HG03045 (cell line): ENCODE results near the gene SCFD2.
"Not testable (repeated sequence)": the region's sequence is repeated elsewhere in the genome, so short reads cannot be mapped to it uniquely, and the experiment has no call there.

Experiments used
- ATAC-seq: cut with Tn5 transposase; IDR thresholded peaks from one replicate; pipeline ENCODE4 v1.9.1; 2021; ENCODE audit warnings: mild to moderate bottlenecking, moderate library complexity; ENCODE audit not compliant: unreplicated experiment

The SCFD2 gene

GRCh38 chr4:52996261-52997131, 369.4 kb downstream of the SCFD2 start:
- no peak for ATAC-seq

GRCh38 chr4:52995360-52996030, 370.4 kb downstream of the SCFD2 start:
- ATAC-seq = no peak

GRCh38 chr4:52994567-52994966, 371.3 kb downstream of the SCFD2 start:
- no peak for ATAC-seq

GRCh38 chr4:52993771-52994170, 372.1 kb downstream of the SCFD2 start:
- no peak for ATAC-seq

- not testable (repeated sequence) for ATAC-seq
Measured at GRCh38 chr4:52992551-52992950, 373.3 kb downstream of the SCFD2 start.

GRCh38 chr4:52991472-52991871, 374.4 kb downstream of the SCFD2 start:
- ATAC-seq = no peak

GRCh38 chr4:52990706-52991105, 375.2 kb downstream of the SCFD2 start:
- ATAC-seq = no peak

- no peak for ATAC-seq
Measured at GRCh38 chr4:52989865-52990264, 376.0 kb downstream of the SCFD2 start.

- ATAC-seq = no peak
Measured at GRCh38 chr4:52987392-52988056, 378.3 kb downstream of the SCFD2 start.

- ATAC-seq = no peak
Measured at GRCh38 chr4:52984462-52984881, 381.4 kb downstream of the SCFD2 start.

- peak; percentile 62 for ATAC-seq
Measured at GRCh38 chr4:52983563-52984303, 382.1 kb downstream of the SCFD2 start.

GRCh38 chr4:52982946-52983340, 382.9 kb downstream of the SCFD2 start:
- no peak for ATAC-seq

- no peak for ATAC-seq
Measured at GRCh38 chr4:52982255-52982945, 383.5 kb downstream of the SCFD2 start.

GRCh38 chr4:52979821-52980590, 385.9 kb downstream of the SCFD2 start:
- no peak for ATAC-seq

GRCh38 chr4:52979020-52979419, 386.8 kb downstream of the SCFD2 start:
- no peak for ATAC-seq

- no peak for ATAC-seq
Measured at GRCh38 chr4:52977252-52977651, 388.6 kb downstream of the SCFD2 start.

- no peak for ATAC-seq
Measured at GRCh38 chr4:52976523-52977230, 389.2 kb downstream of the SCFD2 start.

- ATAC-seq = no peak
Measured at GRCh38 chr4:52968691-52969090, 397.2 kb downstream of the SCFD2 start.

GRCh38 chr4:52968241-52968640, 397.6 kb downstream of the SCFD2 start:
- no peak for ATAC-seq
